ENCODE measurements around the gene DMD. TPM values are rescaled to one million over a fixed set of nuclear protein-coding genes. Genes with fewer than 3 reads are reported as not detected.

Gene DMD
- total RNA-seq, 1 donor from 2014 or later: 30.6 TPM

DNA sequence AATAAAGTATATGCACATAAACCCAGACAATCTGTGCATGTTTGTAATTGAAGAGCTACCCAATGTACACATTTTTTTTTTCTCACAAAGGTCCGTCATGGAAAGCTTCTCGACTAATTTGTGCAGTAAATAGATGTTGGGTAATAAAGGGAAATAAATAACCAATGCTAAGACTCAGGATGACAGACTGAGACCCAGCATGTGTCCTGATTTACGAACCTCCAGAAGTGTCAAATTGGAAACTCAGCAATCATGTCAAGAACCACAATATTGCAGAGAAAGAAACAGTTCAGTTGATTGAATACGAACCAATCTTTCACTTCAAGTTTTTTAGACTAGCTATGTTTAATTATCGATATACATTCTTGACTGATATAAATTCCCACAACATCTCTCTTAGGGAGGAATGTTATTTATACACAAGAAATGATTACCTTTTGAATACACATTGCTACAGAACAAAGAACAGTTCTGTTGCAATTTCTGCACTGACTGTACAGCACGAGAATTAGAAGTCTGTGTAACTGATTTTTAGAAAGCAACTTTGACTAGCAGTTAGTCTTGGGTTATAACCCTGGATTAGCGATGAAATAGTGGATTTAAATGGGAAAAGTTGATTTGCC lies 1513.9 kb downstream of the DMD start:
- H3K9me3 Mint-ChIP-seq: peaks cover 13% of the 10 kb centered on the region
- Histone ChIP-seq H3K79me2 (ENCODE audit: low read depth) (no peaks in the 10 kb centered on the region), H3K27me3 (no peaks in the 10 kb centered on the region), H3K9ac (no peak overlapping the region), H3K9me3 (ENCODE audit: low read depth) (no peaks in the 10 kb centered on the region), H2AFZ (replicated peaks) (no peak overlapping the region), H3F3A (ENCODE audit: low read depth) (no peaks in the 10 kb centered on the region), H3K4me2 (no peak overlapping the region), H3K4me3 (no peak overlapping the region), H4K20me1 (ENCODE audit: low read depth) (no peaks in the 10 kb centered on the region), H3K36me3 (no peaks in the 10 kb centered on the region), H3K27ac (no peak overlapping the region), H3K4me1 (no peaks in the 10 kb centered on the region)
- H3K36me3 Mint-ChIP-seq: no peaks in the 10 kb centered on the region
- no peak overlapping the region for H3K27ac Mint-ChIP-seq
- H3K4me1 Mint-ChIP-seq: peaks cover 3% of the 10 kb centered on the region
- TF ChIP-seq EZH2phosphoT487 (IDR thresholded peaks at IDR 0.05): no peak
- no peak for TF ChIP-seq EZH2 (IDR thresholded peaks at IDR 0.05)
- TF ChIP-seq, protein P1, sequence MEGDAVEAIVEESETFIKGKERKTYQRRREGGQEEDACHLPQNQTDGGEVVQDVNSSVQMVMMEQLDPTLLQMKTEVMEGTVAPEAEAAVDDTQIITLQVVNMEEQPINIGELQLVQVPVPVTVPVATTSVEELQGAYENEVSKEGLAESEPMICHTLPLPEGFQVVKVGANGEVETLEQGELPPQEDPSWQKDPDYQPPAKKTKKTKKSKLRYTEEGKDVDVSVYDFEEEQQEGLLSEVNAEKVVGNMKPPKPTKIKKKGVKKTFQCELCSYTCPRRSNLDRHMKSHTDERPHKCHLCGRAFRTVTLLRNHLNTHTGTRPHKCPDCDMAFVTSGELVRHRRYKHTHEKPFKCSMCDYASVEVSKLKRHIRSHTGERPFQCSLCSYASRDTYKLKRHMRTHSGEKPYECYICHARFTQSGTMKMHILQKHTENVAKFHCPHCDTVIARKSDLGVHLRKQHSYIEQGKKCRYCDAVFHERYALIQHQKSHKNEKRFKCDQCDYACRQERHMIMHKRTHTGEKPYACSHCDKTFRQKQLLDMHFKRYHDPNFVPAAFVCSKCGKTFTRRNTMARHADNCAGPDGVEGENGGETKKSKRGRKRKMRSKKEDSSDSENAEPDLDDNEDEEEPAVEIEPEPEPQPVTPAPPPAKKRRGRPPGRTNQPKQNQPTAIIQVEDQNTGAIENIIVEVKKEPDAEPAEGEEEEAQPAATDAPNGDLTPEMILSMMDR (IDR thresholded peaks at IDR 0.05): no peak
- peaks cover 2% of the 10 kb centered on the region for H3K27me3 Mint-ChIP-seq (ENCODE audit: insufficient read depth, low read depth)
- no peak overlapping the region for H3K4me3 Mint-ChIP-seq
- DNase-seq (ENCODE audit: low spot score): no peak

DNA sequence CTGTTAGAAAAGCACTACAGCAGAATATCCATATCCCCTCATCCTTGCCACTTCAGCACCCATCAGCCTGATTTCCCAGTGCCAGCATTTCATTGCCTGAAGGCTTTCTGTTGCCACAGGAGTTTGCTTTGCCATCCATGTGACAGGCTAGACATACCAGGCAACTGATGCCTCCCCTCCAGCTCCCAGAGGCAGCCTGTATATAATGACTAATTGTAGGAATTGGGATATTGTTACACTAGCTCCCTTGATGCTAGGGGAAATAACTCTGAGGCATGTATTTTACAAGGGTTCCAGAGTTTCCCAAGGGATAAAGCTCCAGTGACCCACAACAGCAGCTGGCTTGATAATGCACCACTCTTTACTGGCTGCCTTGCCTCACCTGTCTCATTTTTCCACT lies 1531.5 kb downstream of the DMD start:
- Mint-ChIP-seq H3K4me1 (peaks cover 14% of the 10 kb centered on the region), H3K36me3 (peaks cover 6% of the 10 kb centered on the region), H3K9me3 (peaks cover 4% of the 10 kb centered on the region), H3K27me3 (ENCODE audit: insufficient read depth, low read depth) (no peaks in the 10 kb centered on the region), H3K4me3 (no peak overlapping the region), H3K27ac (no peak overlapping the region)
- Histone ChIP-seq H3K79me2 (ENCODE audit: low read depth) (no peaks in the 10 kb centered on the region), H3K27me3 (no peaks in the 10 kb centered on the region), H3K4me2 (no peak overlapping the region), H3K4me3 (no peak overlapping the region), H3K4me1 (peaks cover 2% of the 10 kb centered on the region), H3K9me3 (ENCODE audit: low read depth) (peaks cover 3% of the 10 kb centered on the region), H3F3A (ENCODE audit: low read depth) (no peaks in the 10 kb centered on the region), H3K9ac (no peak overlapping the region), H3K36me3 (no peaks in the 10 kb centered on the region), H3K27ac (no peak overlapping the region), H4K20me1 (ENCODE audit: low read depth) (no peaks in the 10 kb centered on the region), H2AFZ (replicated peaks) (no peak overlapping the region)
- TF ChIP-seq, protein P1 (IDR thresholded peaks at IDR 0.05): no peak
- no peak for TF ChIP-seq EZH2phosphoT487 (IDR thresholded peaks at IDR 0.05)
- TF ChIP-seq EZH2 (IDR thresholded peaks at IDR 0.05): no peak
- DNase-seq (ENCODE audit: low spot score): no peak

GRCh38 chrX:31670245-31670644 lies 1541.1 kb downstream of the DMD start:
- no peak overlapping the region for H2AFZ ChIP-seq (replicated peaks)
- no peaks in the 10 kb centered on the region for H3K79me2 ChIP-seq (ENCODE audit: low read depth)
- H3K36me3 ChIP-seq: no peaks in the 10 kb centered on the region
- peaks cover 15% of the 10 kb centered on the region for H3K4me1 Mint-ChIP-seq
- H3K27me3 ChIP-seq: no peaks in the 10 kb centered on the region
- peaks cover 11% of the 10 kb centered on the region for H3K36me3 Mint-ChIP-seq
- H3K4me3 Mint-ChIP-seq: no peak overlapping the region
- DNase-seq (ENCODE audit: low spot score): peak; percentile 4
- H3K27me3 Mint-ChIP-seq (ENCODE audit: insufficient read depth, low read depth): peaks cover 2% of the 10 kb centered on the region
- H3K4me3 ChIP-seq: no peak overlapping the region
- peaks cover 21% of the 10 kb centered on the region for H3K9me3 Mint-ChIP-seq
- no peaks in the 10 kb centered on the region for H4K20me1 ChIP-seq (ENCODE audit: low read depth)
- TF ChIP-seq, protein P1 (IDR thresholded peaks at IDR 0.05): no peak
- TF ChIP-seq EZH2 (IDR thresholded peaks at IDR 0.05) (no peak), EZH2phosphoT487 (IDR thresholded peaks at IDR 0.05) (no peak)
- H3K27ac ChIP-seq: peak overlapping the region; percentile 35
- H3F3A ChIP-seq (ENCODE audit: low read depth): no peaks in the 10 kb centered on the region
- H3K4me1 ChIP-seq: peaks cover 14% of the 10 kb centered on the region
- no peak overlapping the region for H3K9ac ChIP-seq
- H3K4me2 ChIP-seq: no peak overlapping the region
- H3K9me3 ChIP-seq (ENCODE audit: low read depth): no peaks in the 10 kb centered on the region
- H3K27ac Mint-ChIP-seq: no peak overlapping the region

All from neural progenitor cell (in vitro differentiated cells).